GM12892 (cell line): ENCODE measurements around the gene KCNN1.
"Not testable (repeated sequence)": the region's sequence is repeated elsewhere in the genome, so short reads cannot be mapped to it uniquely, and the experiment has no call there.

Source experiments
- DNase-seq: peaks from one replicate; pipeline ENCODE4 v3.0.0; 2011; ENCODE audit not compliant: insufficient read length
- FAIRE-seq: peaks from 2 replicates; lab custom pipeline; 2011; peaks lifted over from hg19 to GRCh38; lab: Jason Lieb, UNC
- POLR2A ChIP-seq: IDR thresholded peaks from 2 replicates; pipeline ENCODE4 v1.6.1; 2011; ENCODE audit warnings: low read depth, low read length, control low read depth
- POLR2AphosphoS5 ChIP-seq: IDR thresholded peaks from 2 replicates; pipeline ENCODE4 v1.6.1; 2011; ENCODE audit warnings: low read depth, low read length, control low read depth
- TAF1 ChIP-seq: IDR thresholded peaks from 2 replicates; pipeline ENCODE4 v1.6.1; 2011; ENCODE audit warnings: low read depth, mild to moderate bottlenecking, control low read depth, low read length, borderline replicate concordance

KCNN1 gene

GRCh38 chr19:18027151-18027550, 60.2 kb downstream of the KCNN1 start:
- no peak for TF ChIP-seq POLR2A
- TF ChIP-seq TAF1, result no peak
- TF ChIP-seq POLR2AphosphoS5, result no peak
- DNase-seq (no peak), FAIRE-seq (no peak)

- no peak for FAIRE-seq
- TF ChIP-seq POLR2AphosphoS5 (no peak), TAF1 (no peak), POLR2A (no peak)
- DNase-seq, result no peak
Measured at GRCh38 chr19:18029617-18030338, 62.9 kb downstream of the KCNN1 start.

- not testable (repeated sequence) for FAIRE-seq, DNase-seq
Measured at GRCh38 chr19:18031401-18031800, 64.5 kb downstream of the KCNN1 start.

GRCh38 chr19:18032102-18032501, 65.2 kb downstream of the KCNN1 start:
- not testable (repeated sequence) for DNase-seq, FAIRE-seq

- TF ChIP-seq TAF1 (no peak), POLR2A (no peak), POLR2AphosphoS5 (no peak)
- DNase-seq (no peak), FAIRE-seq (no peak)
Measured at GRCh38 chr19:18041054-18041453, 74.1 kb downstream of the KCNN1 start.

GRCh38 chr19:18043676-18044075, 76.8 kb downstream of the KCNN1 start:
- FAIRE-seq (no peak), DNase-seq (no peak)
- TF ChIP-seq POLR2AphosphoS5 (no peak), POLR2A (no peak), TAF1 (no peak)

- FAIRE-seq (peak; percentile 98), DNase-seq (peak; percentile 82)
- no peak; the same call in 1 of the 2 replicates for TF ChIP-seq POLR2AphosphoS5
- TF ChIP-seq POLR2A, result no peak
- TF ChIP-seq TAF1, result no peak
Measured at GRCh38 chr19:18044825-18045304, 78.0 kb downstream of the KCNN1 start.

- FAIRE-seq (peak; percentile 9), DNase-seq (no peak)
- TF ChIP-seq POLR2A, result no peak
- no peak for TF ChIP-seq POLR2AphosphoS5
- TF ChIP-seq TAF1, result no peak
Measured at GRCh38 chr19:18045307-18046050, 78.6 kb downstream of the KCNN1 start.

GRCh38 chr19:18046059-18046718, 79.3 kb downstream of the KCNN1 start:
- TF ChIP-seq POLR2AphosphoS5 (no peak), TAF1 (no peak)
- DNase-seq (no peak), FAIRE-seq (no peak)

- TF ChIP-seq POLR2AphosphoS5 (no peak), POLR2A (no peak), TAF1 (no peak)
- DNase-seq, result no peak
- no peak for FAIRE-seq
Measured at GRCh38 chr19:18049385-18049784, 82.5 kb downstream of the KCNN1 start.
